UCSD-AML1 (cell line): ENCODE results near the gene TP53I11.

ENCODE experiments used
- DNase-seq: peaks from one replicate; lab custom pipeline; 2025; ENCODE audit not compliant: unreplicated experiment; lab: John Stamatoyannopoulos, UW

Gene TP53I11, protein sequence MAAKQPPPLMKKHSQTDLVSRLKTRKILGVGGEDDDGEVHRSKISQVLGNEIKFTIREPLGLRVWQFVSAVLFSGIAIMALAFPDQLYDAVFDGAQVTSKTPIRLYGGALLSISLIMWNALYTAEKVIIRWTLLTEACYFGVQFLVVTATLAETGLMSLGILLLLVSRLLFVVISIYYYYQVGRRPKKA

GRCh38 chr11:44950625-44951476 is at the start of gene TP53I11:
Gene TP53I11, minus strand, starts transcription at chr11:44950883. Its CDS starts 12,548 bp downstream, at chr11:44938335.
- peak; percentile 86 for DNase-seq

DNA sequence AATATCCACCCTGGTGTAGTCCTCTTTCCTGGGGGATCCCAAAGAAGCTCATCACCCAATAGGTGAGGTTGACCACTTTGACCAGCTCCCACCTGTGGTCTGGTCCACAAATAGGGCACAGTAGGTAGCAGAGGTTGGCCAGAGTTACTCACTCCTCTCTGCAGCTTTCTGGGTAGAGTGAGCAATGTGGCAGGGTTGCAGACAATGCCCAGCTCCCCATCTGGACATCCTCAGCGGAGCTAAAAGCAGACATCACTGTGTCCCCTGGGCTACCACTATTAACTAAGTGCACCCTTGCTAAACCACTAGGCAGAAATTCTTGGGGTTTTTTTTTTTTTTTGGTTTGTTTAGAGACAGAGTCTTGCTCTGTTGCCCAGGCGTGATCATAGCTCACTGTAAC is 48.4 kb upstream of the TP53I11 start:
- DNase-seq = no peak

DNA sequence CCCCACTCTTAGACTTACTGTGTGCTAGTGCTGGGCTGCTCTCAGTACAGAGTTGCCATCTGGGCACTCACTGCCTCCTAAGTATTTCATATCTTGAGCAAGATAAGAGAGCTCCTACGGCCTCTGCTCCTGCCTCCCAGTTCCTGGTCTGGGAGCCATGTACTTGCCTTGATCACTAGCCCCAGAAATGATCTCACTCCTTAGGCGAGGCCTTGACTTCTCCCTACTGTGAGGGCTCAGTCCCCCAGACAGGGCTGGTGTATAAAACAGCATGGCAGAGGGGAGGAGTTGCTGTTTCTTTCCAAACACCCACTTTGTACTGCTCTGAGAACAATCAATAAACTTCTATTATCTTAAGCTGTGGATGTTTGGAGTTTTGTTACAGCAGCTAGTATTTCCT is 47.4 kb upstream of the TP53I11 start:
- no peak for DNase-seq

DNA sequence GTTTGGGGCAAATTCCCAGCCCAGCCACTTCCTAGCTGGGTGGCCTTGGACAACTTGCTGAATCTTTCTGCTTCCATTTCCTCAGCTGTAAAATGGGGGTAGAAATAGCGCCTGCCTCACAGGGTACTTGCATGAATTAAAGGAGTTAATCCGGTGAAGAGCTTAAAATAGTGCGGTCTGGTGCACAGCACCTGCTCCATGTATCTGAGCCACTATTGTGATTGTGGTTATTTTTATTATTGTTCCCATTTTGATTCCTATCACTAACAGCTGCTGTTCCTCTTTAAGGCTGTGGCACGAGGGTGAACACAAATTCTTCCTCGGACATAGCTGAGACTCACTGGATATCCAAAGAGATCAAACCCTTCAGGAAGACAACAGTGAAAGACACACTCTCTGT is 46.9 kb upstream of the TP53I11 start:
- no peak for DNase-seq

DNA sequence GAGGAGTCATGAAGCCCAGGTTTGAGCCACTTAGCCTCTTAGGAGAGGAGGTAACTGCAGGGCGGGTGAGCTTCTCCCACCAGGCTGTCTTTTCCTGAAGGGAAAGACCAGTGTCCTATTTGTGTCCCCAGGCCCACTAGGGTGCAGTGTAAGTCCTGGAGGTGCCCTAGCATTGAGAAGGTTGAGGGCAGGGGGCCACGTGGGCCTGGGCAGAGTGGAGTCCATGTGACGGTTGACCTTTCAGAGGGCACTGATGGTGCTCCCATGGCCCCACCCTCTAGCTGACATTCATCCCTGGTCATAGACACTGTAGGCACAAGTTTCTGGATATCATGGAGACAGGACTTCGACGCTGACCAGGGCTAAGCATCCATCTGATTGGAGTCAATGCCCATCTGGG is 44.1 kb upstream of the TP53I11 start:
- no peak for DNase-seq

- DNase-seq = no peak
Observed at GRCh38 chr11:44993971-44994704, 43.5 kb upstream of the TP53I11 start.

DNA sequence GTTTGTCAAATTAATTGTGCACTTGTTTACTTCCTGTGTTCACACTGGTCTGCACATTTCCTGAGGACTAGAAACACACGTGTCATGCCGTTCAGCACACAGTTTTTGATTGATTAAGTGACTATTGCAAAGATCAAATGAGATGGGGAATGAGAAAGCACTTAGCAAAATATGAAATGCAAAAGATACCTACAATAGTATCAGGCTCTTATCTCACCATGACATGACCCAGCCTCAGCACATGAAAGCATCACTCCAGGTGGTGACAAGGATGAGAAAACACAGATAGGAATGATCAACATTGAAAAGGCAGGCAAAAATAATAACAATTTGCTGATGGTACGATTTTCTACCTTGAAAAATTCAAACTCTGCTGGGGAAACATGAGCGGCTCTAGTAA is 42.1 kb upstream of the TP53I11 start:
- DNase-seq = no peak

GRCh38 chr11:44992181-44992582 is 41.5 kb upstream of the TP53I11 start:
- no peak for DNase-seq

- DNase-seq = no peak
Observed at GRCh38 chr11:44990665-44991064, 40.0 kb upstream of the TP53I11 start.

- DNase-seq = no peak
Observed at GRCh38 chr11:44989831-44990566, 39.3 kb upstream of the TP53I11 start.

DNA sequence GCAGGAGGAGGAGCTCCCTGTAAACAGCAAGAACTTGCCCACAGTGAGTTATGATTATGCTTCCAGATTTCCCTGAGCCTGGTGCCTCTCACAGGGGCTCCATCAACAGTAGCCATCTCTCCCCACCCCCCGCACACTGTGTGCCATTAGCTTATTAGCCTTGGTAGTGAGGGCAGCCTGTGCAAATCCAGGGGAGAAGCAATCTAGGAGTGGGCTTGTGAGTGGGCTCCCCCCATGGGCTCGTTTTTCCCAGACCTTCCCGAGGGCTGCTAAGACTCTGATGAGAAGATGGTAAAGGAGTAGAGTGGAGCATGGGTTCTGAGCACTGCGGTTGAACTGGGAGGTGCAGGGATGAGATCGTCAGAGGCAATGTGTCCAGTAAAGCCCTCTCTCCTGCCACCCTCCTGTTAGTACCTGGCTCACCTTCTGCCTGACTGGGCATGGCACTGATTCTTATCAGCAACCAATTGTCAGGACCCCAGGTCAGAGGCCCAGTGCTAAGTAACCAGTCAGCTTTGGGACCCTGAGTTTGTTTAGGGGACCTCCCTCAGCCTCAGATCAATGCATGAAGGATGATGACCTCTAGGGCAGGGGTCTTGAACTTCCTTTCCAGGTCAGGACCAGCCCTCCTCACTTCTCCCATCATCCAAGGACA is 38.4 kb upstream of the TP53I11 start:
- no peak for DNase-seq

DNA sequence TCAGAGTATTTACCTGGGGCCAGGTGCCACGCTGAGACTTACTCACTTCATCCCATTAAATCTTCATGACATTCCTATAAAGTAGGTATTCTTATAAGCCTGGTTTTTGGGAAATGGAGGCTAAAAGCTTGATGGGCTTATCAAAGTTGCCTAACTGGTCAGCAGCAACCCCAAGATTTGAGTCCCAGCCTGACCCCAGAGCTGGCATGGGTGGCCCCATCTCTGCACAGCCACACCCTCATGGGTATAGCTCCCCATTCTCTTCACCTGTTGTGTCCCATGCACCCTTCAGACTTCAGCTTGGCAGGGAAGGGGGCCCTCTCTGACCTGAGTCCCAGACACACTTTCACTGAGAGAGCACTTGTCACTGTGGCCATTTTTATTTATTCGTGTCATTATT is 37.4 kb upstream of the TP53I11 start:
- DNase-seq = no peak

- no peak for DNase-seq
Observed at GRCh38 chr11:44987506-44987905, 36.8 kb upstream of the TP53I11 start.

DNA sequence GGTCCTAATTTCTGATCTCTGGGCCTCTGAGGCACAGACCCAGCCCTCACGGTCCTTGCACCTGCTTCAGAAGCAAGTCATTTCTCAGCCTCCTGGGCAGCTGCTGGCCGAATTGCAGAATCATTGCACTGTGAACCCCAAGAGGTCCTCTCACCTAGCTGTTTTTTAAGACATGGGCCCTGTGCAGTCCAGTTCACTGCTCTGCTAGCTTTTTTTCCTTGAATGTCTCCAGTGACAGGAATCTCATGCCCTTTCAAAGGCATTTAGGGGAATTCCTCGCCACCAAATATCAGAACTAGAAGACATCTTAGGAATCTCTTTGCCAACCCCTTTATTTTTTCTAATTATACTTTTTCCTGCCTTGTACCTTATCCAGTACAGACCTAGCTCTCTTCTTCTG is 35.6 kb upstream of the TP53I11 start:
- no peak for DNase-seq

GRCh38 chr11:44985721-44986120 is 35.0 kb upstream of the TP53I11 start:
- no peak for DNase-seq

DNA sequence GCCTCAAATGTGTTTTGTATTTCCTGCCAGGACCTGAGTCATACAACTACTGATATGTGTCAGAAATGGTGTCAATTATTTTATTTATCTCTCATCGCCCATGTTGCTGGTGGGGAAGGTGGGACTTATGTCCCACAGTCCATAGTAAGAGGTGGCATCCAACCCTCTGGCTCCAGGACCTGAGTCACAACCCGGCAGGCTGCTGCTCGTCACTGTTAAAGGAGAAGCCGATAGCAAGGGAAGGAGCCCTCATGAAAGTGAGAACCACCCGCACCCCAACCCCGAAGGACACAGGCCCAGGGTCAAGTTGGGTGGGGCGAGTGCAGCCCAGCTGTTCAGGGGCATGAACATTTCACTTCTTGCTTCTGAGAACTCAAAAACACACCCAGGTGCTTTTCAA is 33.1 kb upstream of the TP53I11 start:
- no peak for DNase-seq

- DNase-seq = no peak
Observed at GRCh38 chr11:44982496-44983062, 31.9 kb upstream of the TP53I11 start.

DNA sequence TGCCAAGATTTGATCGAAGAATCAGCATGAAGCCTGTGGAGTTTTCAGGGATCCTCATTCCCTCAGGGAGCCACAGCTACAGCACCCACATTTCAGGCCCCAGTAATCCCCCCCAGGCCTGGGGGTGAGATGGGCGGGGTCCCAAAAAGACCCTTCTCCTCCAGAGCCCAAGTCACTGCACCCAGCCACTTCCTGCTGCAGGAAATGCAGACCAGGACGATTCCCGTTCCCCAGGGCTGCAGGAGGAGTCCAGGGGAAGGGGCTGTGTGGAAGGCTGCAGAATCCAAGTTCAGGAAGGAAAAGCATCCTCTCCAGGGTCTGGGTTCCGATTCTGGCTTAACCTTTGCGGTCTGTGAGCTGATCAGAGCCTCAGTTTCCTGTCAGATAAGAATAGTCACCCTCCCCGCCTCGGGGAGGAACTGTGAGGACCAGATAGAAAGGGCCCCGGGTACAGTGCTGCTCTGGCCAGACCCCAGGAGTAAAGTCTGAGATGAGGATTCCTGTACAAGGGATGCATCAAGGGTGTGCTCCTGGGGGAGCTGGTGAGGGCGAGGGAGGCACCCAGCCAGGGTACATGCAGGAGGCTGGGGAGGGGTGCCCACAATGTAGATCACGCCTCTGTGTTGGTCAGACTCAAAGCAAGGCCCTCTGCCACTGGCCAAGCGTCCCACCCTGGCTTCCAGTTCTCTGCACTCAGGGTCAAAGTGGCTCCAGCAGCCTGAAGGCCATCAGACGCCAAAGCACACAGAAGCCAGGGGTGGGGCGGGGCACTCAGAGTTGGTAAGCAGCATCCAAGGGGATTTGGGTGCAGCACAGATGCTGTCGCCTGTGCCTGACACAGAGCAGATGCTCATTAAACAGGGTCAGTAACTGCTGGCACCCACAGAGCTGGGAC is 30.1 kb upstream of the TP53I11 start:
- DNase-seq = no peak
